ENCODE data around the gene CNN3.

- TF ChIP-seq CTCF (IDR thresholded peaks at IDR 0.05): no peak
- TF ChIP-seq POLR2A (IDR thresholded peaks at IDR 0.05): peak in 2 of 3 donors; percentile 47 to 69
Observed at GRCh38 chr1:94863919-94864318, 63.0 kb downstream of the CNN3 start.

Data from body of pancreas (tissue), 4 donors.